ENCODE measurements around the gene KIDINS220. TPM values are rescaled to one million over a fixed set of nuclear protein-coding genes. Genes with fewer than 3 reads are reported as not detected.
A peak's percentile ranks its signal among the peaks of the same experiment; 100 is the strongest.

The KIDINS220 gene
- total and polyA plus RNA-seq, 2 experiments from 2014 or later = 12.8 to 38.2 TPM

- TF ChIP-seq STAT1 (IDR thresholded peaks at IDR 0.05; ENCODE audit: unreplicated experiment) (no peak), POLR2AphosphoS5 (IDR thresholded peaks at IDR 0.05; ENCODE audit: low read depth) (no peak), CREB1 (CRISPR knock-in tag; IDR thresholded peaks at IDR 0.05; ENCODE audit: low read depth) (no peak), EZH2 (IDR thresholded peaks at IDR 0.05; ENCODE audit: low read depth, unreplicated experiment) (no peak), ZNF114 (CRISPR knock-in tag; IDR thresholded peaks at IDR 0.05) (no peak), NANOG (IDR thresholded peaks at IDR 0.05; ENCODE audit: borderline replicate concordance) (no peak)
- TF ChIP-seq, protein P1, sequence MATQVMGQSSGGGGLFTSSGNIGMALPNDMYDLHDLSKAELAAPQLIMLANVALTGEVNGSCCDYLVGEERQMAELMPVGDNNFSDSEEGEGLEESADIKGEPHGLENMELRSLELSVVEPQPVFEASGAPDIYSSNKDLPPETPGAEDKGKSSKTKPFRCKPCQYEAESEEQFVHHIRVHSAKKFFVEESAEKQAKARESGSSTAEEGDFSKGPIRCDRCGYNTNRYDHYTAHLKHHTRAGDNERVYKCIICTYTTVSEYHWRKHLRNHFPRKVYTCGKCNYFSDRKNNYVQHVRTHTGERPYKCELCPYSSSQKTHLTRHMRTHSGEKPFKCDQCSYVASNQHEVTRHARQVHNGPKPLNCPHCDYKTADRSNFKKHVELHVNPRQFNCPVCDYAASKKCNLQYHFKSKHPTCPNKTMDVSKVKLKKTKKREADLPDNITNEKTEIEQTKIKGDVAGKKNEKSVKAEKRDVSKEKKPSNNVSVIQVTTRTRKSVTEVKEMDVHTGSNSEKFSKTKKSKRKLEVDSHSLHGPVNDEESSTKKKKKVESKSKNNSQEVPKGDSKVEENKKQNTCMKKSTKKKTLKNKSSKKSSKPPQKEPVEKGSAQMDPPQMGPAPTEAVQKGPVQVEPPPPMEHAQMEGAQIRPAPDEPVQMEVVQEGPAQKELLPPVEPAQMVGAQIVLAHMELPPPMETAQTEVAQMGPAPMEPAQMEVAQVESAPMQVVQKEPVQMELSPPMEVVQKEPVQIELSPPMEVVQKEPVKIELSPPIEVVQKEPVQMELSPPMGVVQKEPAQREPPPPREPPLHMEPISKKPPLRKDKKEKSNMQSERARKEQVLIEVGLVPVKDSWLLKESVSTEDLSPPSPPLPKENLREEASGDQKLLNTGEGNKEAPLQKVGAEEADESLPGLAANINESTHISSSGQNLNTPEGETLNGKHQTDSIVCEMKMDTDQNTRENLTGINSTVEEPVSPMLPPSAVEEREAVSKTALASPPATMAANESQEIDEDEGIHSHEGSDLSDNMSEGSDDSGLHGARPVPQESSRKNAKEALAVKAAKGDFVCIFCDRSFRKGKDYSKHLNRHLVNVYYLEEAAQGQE (IDR thresholded peaks at IDR 0.05; ENCODE audit: unreplicated experiment) = no peak
- no peaks in the 10 kb centered on the region for H3K27me3 ChIP-seq (ENCODE audit: insufficient read depth)
- no peaks in the 10 kb centered on the region for H3K9me2 ChIP-seq (ENCODE audit: insufficient read depth)
- no peaks in the 10 kb centered on the region for H3K36me3 ChIP-seq (ENCODE audit: insufficient read depth)
- peaks cover 3% of the 10 kb centered on the region; the same call in 1 of the 2 replicates for H3K4me1 ChIP-seq (ENCODE audit: insufficient read depth)
- no peak overlapping the region for H3K4me2 ChIP-seq
- H3F3A ChIP-seq (replicated peaks; ENCODE audit: low read depth) = no peaks in the 10 kb centered on the region
- Mint-ChIP-seq H3K27ac (no peak overlapping the region; the same call in 1 of the 2 replicates), H3K4me3 (no peak overlapping the region), H3K9me3 (no peaks in the 10 kb centered on the region), H3K4me1 (peaks cover 9% of the 10 kb centered on the region), H3K27me3 (ENCODE audit: insufficient read depth, low read depth, poor library complexity) (no peaks in the 10 kb centered on the region), H3K36me3 (ENCODE audit: low read depth) (peaks cover 2% of the 10 kb centered on the region; the same call in 2 of the 3 replicates)
- H3K27ac ChIP-seq (ENCODE audit: low read depth) = no peak overlapping the region
- H3K4me3 ChIP-seq = no peak overlapping the region
- H2AFZ ChIP-seq = no peak overlapping the region
- no peak for ATAC-seq
- H4K20me1 ChIP-seq (replicated peaks; ENCODE audit: insufficient read depth) = no peaks in the 10 kb centered on the region
- no peaks in the 10 kb centered on the region for H3K79me2 ChIP-seq (replicated peaks; ENCODE audit: insufficient read depth)
- no peak for DNase-seq (ENCODE audit: low spot score)
Observed at GRCh38 chr2:8856176-8856575, 18.8 kb upstream of the KIDINS220 start.

GRCh38 chr2:8855010-8855409 is 17.6 kb upstream of the KIDINS220 start:
- TF ChIP-seq EZH2 (IDR thresholded peaks at IDR 0.05; ENCODE audit: low read depth, unreplicated experiment) = no peak
- 0 out of 2 replicates have a peak, but pooled peaks have one; percentile 43 for TF ChIP-seq ZNF462 (CRISPR knock-in tag; IDR thresholded peaks at IDR 0.05)
- Mint-ChIP-seq H3K27ac (no peak overlapping the region), H3K36me3 (ENCODE audit: low read depth) (peaks cover 2% of the 10 kb centered on the region; the same call in 2 of the 3 replicates), H3K4me3 (no peak overlapping the region), H3K9me3 (no peaks in the 10 kb centered on the region), H3K27me3 (ENCODE audit: insufficient read depth, low read depth, poor library complexity) (no peaks in the 10 kb centered on the region), H3K4me1 (peaks cover 9% of the 10 kb centered on the region)
- Histone ChIP-seq H3F3A (replicated peaks; ENCODE audit: low read depth) (no peaks in the 10 kb centered on the region), H2AFZ (no peak overlapping the region), H3K9me2 (ENCODE audit: insufficient read depth) (no peaks in the 10 kb centered on the region), H3K27me3 (ENCODE audit: insufficient read depth) (no peaks in the 10 kb centered on the region), H3K4me1 (ENCODE audit: insufficient read depth) (peaks cover 3% of the 10 kb centered on the region; the same call in 1 of the 2 replicates), H3K4me2 (no peak overlapping the region), H3K36me3 (ENCODE audit: insufficient read depth) (no peaks in the 10 kb centered on the region), H3K79me2 (replicated peaks; ENCODE audit: insufficient read depth) (no peaks in the 10 kb centered on the region), H3K4me3 (no peak overlapping the region), H3K27ac (ENCODE audit: low read depth) (no peak overlapping the region), H4K20me1 (replicated peaks; ENCODE audit: insufficient read depth) (no peaks in the 10 kb centered on the region)
- peak; percentile 71 for ATAC-seq
- peak; percentile 44 for DNase-seq (ENCODE audit: low spot score)

Measured in GM23338 (cell line).